SH-SY5Y (cell line): ENCODE results near the gene HSPB1.

Source experiments
- GATA2 ChIP-seq: IDR thresholded peaks from 2 replicates; pipeline ENCODE4 v1.6.1; 2011; ENCODE audit warnings: mild to moderate bottlenecking, low read depth, low read length
- GATA3 ChIP-seq: IDR thresholded peaks from 2 replicates; pipeline ENCODE4 v1.6.1; 2011; ENCODE audit warnings: low read depth, mild to moderate bottlenecking, low read length, moderate library complexity

GRCh38 chr7:76267107-76267893 is 35.2 kb upstream of the HSPB1 start:
- no peak for TF ChIP-seq GATA2
- TF ChIP-seq GATA3: no peak
